Stimulated activated CD4-positive, alpha-beta T cell treated with anti-CD3 and anti-CD28 coated beads, Interleukin-15, amount 100 ng/mL, for 48 hours (primary cell): ENCODE results near the gene LRRC7.

ENCODE experiments used
- DNase-seq, 2 donors: peaks; one replicate each; pipeline ENCODE4 v3.0.0-alpha.2; 2020; ENCODE audit warnings: low read depth in 2 of 2

LRRC7 gene

DNA sequence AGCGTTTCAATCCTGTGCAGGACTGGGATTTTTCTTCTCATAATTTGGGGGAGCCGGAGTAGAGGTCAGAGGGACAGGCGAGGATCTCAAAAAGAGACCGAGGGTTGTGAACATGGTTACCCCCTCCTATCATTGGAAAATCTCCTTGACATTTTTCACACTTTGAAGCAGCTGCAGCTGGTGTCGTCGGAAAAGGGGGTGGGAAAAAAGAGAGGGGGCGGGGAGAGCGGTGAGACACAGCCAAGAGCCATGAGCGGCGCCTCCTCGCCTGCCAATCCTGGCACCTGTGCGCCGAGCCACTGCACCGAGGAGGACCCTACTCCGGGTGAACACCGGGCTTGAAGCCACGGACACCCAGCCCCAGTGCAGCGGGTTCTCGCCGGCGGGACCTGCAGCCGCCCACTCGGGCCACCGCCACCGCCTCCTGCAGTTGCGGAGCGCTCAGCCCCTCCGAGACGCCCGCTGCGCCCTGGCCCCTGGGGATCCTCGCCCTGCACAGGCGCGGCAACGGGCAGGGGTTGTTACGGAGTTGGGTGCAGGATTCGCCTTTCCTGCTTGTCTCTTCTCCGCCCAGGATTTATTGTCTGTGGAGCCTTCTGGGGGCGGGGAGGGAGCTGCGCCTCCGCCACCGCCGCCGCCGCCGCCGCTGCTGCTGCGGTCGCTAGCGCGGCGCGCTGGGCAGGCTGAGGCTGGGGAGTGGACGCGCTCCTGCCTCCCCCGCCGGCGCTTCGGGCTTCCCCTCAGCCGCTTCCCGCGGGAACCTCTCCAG lies at the start of gene LRRC7:
TSS of gene LRRC7 (plus strand) at position 271 of the 769 bp plus-strand sequence. CDS start 718 bp downstream, outside the sequence.
- no peak for DNase-seq

DNA sequence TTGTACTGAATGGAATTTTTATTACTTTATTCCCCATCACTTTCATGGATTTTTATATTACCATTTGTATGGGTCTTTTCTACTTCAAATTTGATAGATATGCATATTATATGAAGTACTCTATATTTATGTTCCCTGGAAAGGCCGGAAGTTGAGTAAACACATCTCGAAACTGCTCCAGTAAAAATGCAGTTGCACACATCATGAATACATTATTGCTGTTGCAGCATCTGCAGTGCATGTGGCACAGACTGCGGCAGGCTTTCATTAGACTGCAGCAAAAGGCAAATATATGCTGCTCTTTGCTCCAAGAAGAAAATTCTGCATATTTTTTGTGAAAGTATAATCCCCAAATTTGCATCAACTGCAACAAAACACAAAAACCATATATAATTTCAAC lies 48.7 kb upstream of the LRRC7 start:
- DNase-seq: no peak

DNA sequence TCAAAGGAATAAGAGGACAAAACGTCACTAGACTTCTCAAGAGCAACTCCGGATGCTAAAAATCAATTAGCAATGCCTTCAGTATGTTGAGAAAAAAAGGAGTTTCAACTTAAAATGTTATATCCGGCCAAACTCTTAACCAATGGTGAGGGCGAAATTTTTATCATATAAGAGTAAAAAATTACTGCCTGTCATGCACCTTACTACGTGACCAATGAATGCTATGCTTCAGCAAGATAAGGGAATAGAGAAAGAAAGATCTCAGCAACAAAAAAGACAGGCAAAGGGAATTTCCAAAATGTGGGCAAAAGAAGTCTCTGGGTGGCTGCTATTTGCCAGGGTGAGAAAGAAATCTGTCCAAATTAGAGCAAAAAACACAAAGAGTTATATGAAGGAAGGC lies 47.4 kb upstream of the LRRC7 start:
- no peak for DNase-seq

- DNase-seq: no peak
These were observed 44.7 kb upstream of the LRRC7 start for GRCh38 chr1:69523032-69523431.

GRCh38 chr1:69523461-69523860 lies 44.3 kb upstream of the LRRC7 start:
- DNase-seq: no peak

GRCh38 chr1:69524015-69524414 lies 43.7 kb upstream of the LRRC7 start:
- no peak for DNase-seq

- no peak for DNase-seq
These were observed 40.4 kb upstream of the LRRC7 start for GRCh38 chr1:69527273-69527672.

DNA sequence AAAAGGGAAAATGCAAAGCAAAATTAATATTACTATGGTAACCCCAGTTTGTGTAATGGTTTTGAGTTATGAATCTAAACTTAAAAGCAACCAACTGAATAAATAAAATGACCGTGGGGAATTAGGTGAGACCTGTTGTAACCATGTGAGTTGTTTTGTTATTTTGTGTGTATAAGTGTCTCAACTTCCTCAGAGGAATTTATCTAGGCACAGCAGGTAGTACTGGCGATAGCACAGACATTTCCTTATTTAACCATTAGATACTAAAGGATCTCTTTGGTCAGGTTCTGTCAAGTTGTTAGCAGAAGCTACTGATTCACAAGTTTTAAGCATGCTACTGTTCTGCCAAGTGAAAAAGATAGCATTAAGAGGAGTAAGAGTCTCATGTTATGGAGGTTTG lies 39.3 kb upstream of the LRRC7 start:
- DNase-seq: no peak

DNA sequence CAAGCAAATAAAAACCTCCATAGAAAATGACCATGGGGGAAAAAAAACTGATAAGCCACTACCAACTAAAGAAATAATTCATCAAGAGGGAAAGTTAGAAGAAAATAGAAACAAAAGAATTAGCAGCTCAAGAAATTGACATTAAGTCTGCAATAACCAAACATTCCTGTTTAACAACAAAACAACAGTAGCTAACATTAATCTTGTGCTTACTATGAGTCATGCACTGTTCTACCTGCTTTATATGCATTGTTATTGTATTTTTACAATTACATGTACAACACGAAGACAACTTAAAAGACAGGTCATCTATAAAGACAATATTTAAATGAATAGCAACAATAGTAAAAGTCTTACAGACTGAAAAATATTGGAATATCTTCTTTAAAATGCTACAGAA lies 34.4 kb upstream of the LRRC7 start:
- DNase-seq: no peak

DNA sequence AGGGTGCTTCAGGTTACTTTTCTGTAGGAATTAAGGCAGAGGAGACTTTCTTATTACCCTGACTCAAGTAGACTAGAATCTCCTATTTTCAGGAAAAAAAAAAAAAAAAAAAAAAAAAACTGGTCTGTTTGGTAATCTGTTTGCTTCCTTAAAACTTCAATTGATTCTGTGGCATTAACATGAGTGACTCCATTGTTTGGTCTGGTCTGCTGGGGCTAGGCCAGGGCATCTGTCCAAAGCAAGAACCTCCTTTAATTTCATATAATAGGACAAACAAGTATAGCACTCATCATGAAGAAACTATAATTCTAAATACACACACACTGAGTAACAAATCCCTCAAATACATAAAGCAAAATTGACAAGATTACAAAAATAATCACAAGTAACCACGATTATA lies 32.9 kb upstream of the LRRC7 start:
- DNase-seq: no peak

DNA sequence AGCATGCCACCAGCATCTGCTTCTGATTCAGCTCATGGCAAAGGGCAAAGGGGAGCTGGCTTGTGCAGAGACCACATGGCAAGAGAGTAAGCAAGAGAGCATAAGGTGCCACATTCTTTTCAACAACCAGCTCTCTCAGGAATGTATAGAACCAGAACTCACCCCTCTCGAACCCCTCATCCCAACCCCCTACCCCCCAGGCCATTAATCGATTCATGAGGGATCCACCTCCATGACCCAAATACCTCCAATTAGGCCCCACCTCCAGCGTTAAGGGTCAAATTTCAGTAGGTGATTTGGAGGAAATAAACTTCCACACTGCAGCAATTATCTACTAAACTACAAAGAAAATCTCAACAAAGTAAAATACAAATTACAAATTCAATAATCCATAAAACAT lies 32.2 kb upstream of the LRRC7 start:
- no peak for DNase-seq

DNA sequence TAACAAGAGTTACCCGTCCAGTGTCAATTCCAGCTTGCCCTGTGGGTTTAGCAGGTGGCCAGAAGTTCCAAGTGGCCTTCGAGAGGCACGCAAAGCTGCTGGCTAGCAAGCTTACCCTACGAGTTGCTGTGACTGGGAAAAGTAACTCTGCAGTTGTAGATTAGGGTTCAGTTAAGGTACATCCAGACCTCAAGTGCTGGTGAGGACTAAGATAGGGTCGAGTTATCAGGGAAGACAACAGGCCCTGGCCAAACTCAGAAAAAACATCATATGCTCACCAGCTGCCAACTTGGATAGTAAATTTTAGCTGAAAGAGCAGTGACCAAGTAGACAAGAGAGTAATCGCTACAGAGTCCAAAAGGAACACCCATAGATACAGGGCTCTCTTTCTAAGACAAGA lies 27.7 kb upstream of the LRRC7 start:
- no peak for DNase-seq

DNA sequence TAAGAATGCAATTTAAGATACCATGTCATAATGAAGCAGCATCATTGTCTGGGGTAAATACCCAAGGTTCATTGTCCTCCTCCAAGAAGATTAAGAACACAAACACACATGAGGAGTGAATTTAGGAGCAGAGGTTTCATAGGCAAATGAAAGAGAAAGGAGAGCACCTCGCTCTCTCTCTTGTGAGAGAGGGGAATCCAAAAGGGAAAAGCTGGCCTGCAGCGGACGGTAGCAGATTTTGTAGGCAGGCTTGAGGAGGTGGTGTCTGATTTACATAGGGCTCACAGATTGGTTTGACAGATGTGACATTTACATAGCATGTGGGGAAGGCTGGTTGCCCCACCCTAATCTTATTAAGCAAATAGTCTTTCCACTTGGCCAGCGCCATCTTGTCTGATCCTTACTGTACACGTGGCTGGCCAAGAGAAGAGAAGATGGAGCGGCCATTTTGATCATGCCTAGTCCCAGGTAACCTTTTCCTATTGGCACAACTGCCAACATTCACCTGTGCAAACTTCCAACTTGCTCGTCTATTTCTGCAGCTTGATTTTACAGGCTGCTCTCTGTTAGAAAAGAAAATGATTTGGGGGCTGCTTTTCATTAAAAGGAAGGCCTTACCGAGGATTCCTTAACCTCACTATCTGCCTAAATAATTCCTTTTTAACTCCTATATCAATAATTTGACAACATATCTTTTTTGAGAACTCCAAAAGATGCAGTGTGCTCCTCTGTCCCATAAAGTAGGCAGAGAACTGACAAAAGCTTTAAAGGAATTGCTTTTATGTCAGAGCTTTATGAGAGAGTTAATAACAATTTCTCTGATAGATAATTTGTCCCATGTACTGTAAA lies 16.0 kb upstream of the LRRC7 start:
- DNase-seq: no peak

GRCh38 chr1:69553726-69554125 lies 14.0 kb upstream of the LRRC7 start:
- DNase-seq: no peak

- no peak for DNase-seq
These were observed 876 bp downstream of the LRRC7 start for GRCh38 chr1:69568421-69569174.

DNA sequence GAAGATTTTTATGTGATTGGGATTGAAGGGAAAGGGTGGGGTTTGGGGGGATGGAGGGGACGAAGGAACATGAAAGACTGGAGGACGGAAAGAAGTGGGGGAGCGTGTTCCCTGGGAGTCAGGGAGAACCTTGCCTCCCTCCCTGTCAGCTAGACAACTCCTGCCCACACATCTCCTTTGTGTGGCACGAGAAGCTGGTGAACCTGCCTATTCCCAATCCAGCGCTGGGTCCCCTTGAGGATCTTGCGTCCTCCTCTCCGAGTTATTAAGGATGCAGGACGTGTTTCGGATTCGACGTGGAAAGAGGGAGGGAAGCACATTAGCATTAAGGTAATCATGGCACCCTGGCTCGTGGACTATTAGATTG lies 1.4 kb downstream of the LRRC7 start:
- no peak for DNase-seq

GRCh38 chr1:69569576-69570328 lies 2.0 kb downstream of the LRRC7 start:
- no peak for DNase-seq

DNA sequence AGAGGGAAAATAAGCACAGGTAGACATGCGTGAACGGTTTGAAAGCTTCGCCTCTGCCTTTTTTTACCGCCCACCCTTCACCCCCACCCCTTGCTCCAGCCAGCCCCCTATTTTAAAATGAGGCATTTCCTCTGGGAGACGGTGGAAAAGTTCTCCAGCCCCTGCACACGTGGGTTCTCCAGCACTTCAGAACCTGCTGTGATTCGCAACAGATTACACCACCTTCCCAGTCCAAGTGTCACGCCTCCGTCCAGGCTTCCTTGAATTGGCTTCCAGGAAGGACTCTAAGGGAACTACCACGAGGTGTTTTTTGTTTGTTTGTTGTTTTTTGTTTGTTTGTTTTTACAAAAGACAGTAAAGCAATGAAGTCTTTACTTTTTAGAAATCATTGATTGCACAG lies 2.6 kb downstream of the LRRC7 start:
- no peak for DNase-seq

DNA sequence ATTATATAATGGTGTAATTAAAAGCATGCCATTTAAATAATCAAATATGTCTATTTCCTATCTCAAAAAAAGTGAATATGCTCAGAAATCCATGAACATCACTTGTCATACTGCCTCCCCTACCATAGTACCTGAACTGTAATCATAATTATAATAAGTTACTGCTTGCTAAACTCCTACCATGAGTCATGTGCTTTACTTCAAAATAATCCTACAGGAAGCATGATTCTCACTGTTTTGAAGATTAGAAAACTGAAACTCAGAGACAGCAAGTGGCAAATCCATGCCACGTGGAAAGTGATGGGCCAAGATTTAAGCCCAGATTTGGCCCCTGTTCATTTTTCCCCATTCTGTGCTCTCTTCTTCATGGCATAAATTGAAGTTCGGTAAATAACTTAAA lies 5.2 kb downstream of the LRRC7 start:
- DNase-seq: no peak

DNA sequence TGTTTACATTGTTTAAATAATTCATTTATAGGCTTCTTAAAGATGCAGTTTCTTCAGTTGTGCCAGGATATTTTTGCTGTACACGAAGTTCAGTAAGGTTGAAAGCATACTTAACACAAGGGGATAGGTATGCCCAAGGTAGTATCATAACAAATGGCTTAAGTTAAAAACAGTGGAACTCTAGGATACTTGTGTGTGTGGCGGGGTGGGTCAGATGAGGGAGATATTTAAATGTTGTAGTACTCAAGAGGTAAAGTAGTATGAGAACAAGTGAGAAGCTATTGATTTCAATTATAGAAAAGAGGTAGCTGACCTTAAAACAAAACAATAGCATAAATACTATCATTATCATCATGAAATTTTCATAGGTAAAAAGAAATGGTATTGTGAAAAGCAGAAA lies 6.2 kb downstream of the LRRC7 start:
- DNase-seq: no peak

- DNase-seq: no peak
These were observed 17.9 kb downstream of the LRRC7 start for GRCh38 chr1:69585666-69586065.

GRCh38 chr1:69587391-69587790 lies 19.7 kb downstream of the LRRC7 start:
- DNase-seq: no peak
